HG03139 (cell line): ENCODE measurements around the gene ZNF777.
"Not testable (repeated sequence)": the region's sequence is repeated elsewhere in the genome, so short reads cannot be mapped to it uniquely, and the experiment has no call there.

Experiments
- ATAC-seq: cut with Tn5 transposase; IDR thresholded peaks from one replicate; pipeline ENCODE4 v1.9.1; 2021; ENCODE audit not compliant: unreplicated experiment

The ZNF777 gene

GRCh38 chr7:149460493-149461277 is at the start of gene ZNF777:
Gene ZNF777, minus strand, starts transcription at chr7:149461062. Its CDS starts 5,040 bp downstream, at chr7:149456022.
- ATAC-seq = peak; percentile 94

- ATAC-seq = no peak
Measured at GRCh38 chr7:149510248-149510647, 49.4 kb upstream of the ZNF777 start.

- ATAC-seq = no peak
Measured at GRCh38 chr7:149509774-149510173, 48.9 kb upstream of the ZNF777 start.

- no peak for ATAC-seq
Measured at GRCh38 chr7:149505551-149505950, 44.7 kb upstream of the ZNF777 start.

DNA sequence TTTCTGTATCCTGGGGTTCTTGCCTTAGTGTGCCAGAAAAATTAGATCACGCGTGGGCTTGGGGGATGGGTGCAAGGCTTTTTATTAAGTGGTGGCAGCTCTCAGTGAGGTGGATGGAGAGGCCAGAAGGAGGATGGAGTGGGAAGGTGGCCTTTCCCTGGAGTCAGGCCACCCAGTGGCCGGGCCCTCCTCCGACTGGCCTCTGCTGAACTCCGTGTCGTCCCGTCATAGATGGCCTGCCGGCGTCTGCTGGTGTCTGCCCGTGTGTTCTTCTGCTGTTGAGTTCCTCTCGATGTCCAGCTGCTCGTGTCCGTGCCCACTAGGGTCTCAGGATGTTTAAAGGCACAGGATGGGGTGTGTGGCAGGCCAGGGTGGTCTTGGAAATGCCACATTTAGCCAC is 40.8 kb upstream of the ZNF777 start:
- ATAC-seq = no peak

GRCh38 chr7:149500910-149501309 is 40.0 kb upstream of the ZNF777 start:
- no peak for ATAC-seq

- ATAC-seq = no peak
Measured at GRCh38 chr7:149500201-149500600, 39.3 kb upstream of the ZNF777 start.

GRCh38 chr7:149498811-149499210 is 37.9 kb upstream of the ZNF777 start:
- ATAC-seq = no peak

- ATAC-seq = peak; percentile 97
Measured at GRCh38 chr7:149497467-149498261, 36.8 kb upstream of the ZNF777 start, which contains the start of gene ZNF746. Gene ZNF746, minus strand, starts transcription at chr7:149497809. Its CDS starts 273 bp downstream, at chr7:149497536.

DNA sequence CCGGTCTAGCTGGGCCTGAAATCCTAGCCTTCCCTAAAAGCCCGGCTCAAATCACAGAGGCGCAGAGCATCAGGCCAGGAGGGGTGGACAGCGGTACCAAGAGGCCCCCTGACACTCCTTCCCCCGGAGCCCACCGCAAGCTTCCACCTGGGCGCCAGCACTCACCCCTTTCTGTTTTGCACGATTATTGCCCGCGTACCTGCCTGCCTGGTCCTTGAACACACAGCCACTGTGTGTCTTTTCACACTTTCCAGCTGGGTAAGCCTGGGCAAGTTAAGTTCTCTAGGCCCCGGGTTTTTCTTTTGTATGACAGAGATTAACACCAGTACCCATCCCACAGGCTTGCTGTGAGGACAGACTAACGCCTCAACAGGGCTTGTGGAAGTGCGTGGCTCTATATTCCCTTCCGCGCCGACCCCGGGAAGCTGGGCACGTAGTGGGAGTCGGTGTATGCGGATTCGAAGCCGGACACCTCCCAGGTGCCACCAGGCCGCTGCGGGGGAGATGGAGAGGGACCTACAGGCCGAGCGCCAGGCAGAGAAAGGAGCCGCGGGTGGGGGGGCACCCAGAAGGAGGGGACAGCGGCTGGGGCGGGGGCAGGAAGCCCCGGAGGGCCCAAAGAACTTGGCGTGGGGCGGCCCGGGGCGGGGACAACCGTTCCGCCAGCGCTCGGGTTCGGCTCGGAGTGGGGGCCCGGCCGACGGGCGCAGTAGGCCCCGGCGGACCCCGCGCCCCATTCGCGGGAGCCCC is 36.0 kb upstream of the ZNF777 start:
- ATAC-seq = peak; percentile 25

DNA sequence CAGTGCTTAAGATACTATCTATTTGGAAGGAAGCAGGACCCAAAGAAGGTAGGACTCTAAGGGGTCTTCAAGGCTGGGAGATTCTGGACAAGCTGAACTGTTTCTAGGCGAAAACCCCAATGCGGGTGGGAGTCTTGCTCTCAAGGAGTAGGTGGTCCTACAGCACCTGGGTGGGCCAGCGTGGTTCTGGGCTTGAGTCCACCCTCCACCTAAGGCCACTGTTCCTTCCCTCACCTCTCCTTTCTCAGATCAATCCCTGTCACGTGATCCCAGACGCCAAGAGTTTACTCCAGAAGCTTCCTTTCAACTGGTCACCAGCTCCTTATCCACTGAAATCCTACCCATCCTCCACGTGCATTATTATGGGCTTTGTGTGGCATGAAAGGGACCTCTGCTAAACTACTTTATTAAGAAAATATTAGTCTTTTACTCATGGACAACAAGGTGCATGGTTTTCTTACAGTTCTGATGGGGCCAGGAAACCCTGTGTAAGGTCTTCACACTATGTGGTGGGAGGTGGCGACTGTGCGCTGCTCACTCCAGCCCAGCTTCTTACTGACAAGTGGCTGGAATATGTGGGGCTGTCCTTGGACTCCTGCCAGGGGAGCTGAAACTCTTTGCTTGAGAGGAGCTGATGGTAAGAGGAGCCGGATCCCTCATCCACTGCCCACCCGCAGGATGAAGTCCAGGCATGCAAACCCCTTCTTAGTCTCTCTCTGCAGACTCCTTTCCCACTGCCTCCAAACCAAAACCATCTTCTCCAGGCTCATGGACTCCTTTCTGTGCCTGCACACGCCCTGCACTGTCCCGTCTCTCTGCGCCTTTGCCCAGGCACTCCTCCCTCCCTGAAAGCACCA is 35.2 kb upstream of the ZNF777 start:
- ATAC-seq = no peak

GRCh38 chr7:149494738-149495368 is 34.0 kb upstream of the ZNF777 start:
- no peak for ATAC-seq

DNA sequence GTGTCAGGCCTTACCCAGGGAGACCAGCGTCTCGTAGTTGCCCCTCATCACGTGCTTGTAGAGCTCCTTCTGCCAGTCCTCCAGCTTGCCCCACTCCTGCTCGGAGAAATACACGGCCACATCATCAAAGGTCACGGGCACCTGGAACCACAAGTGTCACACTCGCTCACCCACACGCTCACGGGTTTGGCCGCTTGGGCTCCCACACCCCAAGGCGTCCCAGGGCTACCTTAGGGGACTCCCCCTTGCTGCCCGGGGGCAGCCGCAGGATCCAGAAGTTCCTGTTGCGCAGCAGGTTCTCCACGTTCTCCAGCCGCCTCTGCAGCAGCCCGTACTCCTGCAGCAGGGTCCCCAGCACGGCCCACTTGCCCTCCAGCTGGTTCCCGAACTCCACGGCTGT is 33.1 kb upstream of the ZNF777 start:
- ATAC-seq = not testable (repeated sequence)

DNA sequence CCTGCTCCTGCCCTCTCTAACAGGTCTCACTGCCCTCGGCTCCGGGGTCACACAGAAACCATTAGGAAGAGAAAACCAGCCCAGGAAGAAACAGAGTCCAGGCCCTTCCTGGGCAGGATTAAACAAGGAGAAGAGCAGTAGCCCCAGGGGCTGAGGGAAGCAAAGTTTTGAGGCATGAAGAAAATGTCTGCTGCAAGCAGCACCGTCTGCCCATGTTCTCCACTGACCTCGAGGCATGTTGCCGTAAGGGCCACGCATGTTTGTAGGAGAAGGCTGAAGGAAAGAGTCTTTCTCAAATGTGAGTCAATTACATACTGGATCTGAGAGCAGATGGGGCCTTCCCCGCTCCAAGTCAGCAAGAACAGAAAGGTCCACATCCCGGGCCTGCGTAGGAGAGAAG is 32.5 kb upstream of the ZNF777 start:
- ATAC-seq = no peak

DNA sequence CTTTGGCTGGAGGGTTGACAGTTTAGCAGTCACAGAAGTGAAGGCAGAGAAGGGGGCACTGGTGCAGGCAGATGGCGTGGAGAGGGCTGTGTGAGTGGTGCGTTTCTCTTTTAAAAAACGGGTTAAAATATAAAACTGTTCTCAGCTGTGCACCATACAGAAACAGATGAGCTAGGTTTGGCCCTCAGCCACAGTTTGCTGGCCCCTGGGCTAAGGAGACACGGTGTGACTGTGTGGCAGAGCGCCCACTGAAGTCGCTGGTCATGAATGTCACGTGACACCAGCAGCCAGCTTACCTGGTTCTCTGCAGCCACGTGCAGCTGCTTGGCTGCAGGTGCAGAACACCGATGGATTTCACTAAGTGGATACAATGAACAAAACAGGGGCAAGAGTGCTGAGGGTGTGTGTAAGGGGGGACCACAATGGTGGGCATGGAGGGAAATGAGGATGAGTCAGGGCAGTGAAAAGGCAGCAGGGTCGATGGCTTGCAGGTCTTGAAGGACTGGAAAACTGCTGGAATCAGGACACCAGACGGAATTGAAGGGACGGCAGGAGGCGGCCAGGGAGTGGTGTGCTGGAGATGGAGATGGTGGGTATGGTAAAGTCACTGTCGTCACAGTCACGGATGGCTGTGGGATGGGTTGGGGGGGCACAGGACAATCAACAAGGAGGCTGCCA is 29.4 kb upstream of the ZNF777 start:
- no peak for ATAC-seq

DNA sequence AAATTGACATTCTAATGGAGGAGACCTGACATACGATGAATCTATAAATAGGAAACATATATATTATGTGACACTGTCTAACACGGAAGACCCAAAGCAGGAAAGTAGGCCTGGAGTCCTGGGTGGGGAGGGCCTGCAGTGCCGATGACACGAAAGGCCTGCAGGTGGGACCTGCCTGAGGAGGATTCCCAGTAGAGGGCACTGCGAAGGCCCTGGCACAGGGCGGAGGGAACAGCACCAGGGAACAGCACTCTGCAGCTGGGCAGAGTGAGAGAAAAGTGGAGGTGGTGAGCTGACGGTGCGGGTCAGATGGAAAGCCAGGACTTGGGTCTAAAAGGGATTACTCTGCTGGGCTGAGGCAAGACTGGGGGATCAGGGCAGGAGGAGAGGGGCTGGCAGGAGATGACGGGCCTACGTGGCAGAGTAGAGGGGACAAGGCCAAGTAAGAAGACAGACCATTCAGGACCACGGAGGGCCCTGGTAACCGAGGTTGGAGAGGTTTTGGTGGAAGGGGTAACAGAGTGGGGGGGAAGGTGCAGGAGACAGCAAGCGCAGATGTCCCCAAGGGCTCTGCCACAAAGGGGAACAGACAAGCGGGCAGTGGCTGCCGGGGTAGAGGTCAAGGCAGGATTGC is 28.6 kb upstream of the ZNF777 start:
- no peak for ATAC-seq

DNA sequence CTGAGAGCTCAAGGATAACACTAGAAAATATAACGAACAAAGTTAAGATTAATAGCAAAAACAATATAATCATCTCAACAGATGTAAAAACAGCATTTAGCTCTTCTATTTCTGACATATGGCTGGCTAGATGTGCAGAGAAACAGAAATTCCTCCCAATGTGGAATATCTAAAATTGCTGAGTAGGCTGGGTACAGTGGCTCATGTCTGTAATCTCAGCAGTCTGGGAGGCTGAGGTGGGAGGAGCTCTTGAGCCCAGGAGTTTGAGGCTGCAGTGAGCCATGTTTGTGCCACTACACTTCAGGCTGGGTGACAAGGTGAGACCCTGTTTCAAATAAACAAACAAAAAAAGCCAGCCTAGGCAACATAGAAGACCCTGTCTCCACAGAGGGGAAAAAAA is 18.7 kb upstream of the ZNF777 start:
- no peak for ATAC-seq

DNA sequence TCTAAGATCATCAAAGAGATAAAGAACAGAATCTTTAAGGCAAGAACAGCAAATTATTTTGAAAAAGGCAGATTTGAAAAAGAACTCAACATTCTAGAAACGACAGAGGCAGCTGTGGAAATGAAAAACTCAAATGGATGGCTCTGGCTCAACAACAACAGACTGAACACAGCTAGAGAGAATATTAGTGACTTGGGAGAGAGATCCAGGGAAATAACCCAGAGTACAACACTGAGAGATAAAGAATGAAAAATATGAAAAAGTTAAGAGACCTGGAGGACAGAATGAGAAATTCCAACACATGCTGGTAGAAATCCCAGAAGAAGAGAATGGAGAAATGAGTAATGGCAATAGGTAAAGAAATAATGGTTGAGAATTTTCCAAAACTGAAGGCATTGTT is 17.9 kb upstream of the ZNF777 start:
- no peak for ATAC-seq
